Ascending aorta (tissue), 2 donors: ENCODE data around the gene GNAQ. TPM values are rescaled to one million over a fixed set of nuclear protein-coding genes. Genes with fewer than 3 reads are reported as not detected.

Source experiments
- DNase-seq, 2 donors: peaks; one replicate each; pipeline ENCODE4 v3.0.0-alpha.2; 2019; ENCODE audit warnings: low spot score in 2 of 2
- H3K27ac ChIP-seq, 2 donors: fragments of 200-600 bp; sonication (generic); one replicate each; pipeline ENCODE4 v1.5.1; 2016 to 2017; ENCODE audit warnings: mild to moderate bottlenecking in 1 of 2
- H3K27me3 ChIP-seq: fragments of 200-600 bp; sonication (generic); one replicate; pipeline ENCODE4 v1.5.1; 2017
- H3K36me3 ChIP-seq, 2 donors: fragments of 200-600 bp; sonication (generic); one replicate each; pipeline ENCODE4 v1.5.1; 2016
- H3K4me1 ChIP-seq, 2 donors: fragments of 200-600 bp; sonication (generic); one replicate each; pipeline ENCODE4 v1.5.1; 2016 to 2017; ENCODE audit warnings: mild to moderate bottlenecking in 1 of 2
- H3K4me3 ChIP-seq, 2 donors: fragments of 200-600 bp; sonication (generic); one replicate each; pipeline ENCODE4 v1.5.1; 2016 to 2017; ENCODE audit warnings: mild to moderate bottlenecking in 1 of 2
- H3K9me3 ChIP-seq, 2 donors: fragments of 200-600 bp; sonication (generic); one replicate each; pipeline ENCODE4 v1.5.1; 2016
- intact Hi-C: fragments of 100-400 bp; cut with DNase I; formaldehyde crosslinking; loops from one replicate; pipeline ENCODE4 v1.15.1; 2023
- total RNA-seq: library from RNA; depleted of rRNA; stranded (reverse); fragments of >200 nt; gene quantifications from one replicate; pipeline ENCODE4 v1.1.0, GENCODE V29; 2016
- TF ChIP-seq, protein P1 (sequence below), 3 experiments: fragments of 200-600 bp in 2 of 3; fragments of 450-650 bp in 1 of 3; sonication (generic) in 2 of 3; IDR thresholded peaks; one replicate each; pipeline ENCODE4 v1.5.1; 2016 to 2019; ENCODE audit warnings: antibody characterized with exemption in 3 of 3, mild to moderate bottlenecking in 1 of 3, moderate library complexity in 1 of 3

Gene GNAQ
- total RNA-seq, 1 donor from 2014 or later: 29.2 TPM

DNA sequence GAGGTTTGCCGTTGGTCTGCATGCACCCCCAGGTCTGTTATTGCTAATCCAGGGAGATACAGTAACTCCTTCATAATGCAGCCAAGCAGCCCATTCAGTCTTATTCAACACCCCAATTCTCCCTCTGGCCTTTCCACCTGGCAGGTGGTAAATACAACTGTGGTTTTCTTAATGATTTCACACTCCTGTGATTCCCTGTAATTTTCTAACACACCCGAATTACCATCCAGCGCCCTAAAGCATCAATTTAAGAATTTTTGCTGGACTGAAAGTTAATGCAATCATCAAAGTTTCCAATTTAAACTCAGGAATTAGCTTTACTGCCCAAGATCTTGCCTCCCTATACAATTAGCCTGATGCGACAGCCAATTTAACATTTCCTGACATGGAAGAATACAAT is 62.5 kb downstream of the GNAQ start:
- no peaks in the 10 kb centered on the region for H3K36me3 ChIP-seq
- H3K4me1 ChIP-seq: no peaks in the 10 kb centered on the region
- TF ChIP-seq, protein P1, sequence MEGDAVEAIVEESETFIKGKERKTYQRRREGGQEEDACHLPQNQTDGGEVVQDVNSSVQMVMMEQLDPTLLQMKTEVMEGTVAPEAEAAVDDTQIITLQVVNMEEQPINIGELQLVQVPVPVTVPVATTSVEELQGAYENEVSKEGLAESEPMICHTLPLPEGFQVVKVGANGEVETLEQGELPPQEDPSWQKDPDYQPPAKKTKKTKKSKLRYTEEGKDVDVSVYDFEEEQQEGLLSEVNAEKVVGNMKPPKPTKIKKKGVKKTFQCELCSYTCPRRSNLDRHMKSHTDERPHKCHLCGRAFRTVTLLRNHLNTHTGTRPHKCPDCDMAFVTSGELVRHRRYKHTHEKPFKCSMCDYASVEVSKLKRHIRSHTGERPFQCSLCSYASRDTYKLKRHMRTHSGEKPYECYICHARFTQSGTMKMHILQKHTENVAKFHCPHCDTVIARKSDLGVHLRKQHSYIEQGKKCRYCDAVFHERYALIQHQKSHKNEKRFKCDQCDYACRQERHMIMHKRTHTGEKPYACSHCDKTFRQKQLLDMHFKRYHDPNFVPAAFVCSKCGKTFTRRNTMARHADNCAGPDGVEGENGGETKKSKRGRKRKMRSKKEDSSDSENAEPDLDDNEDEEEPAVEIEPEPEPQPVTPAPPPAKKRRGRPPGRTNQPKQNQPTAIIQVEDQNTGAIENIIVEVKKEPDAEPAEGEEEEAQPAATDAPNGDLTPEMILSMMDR (IDR thresholded peaks at IDR 0.05): no peak
- no peak overlapping the region for H3K27ac ChIP-seq
- no peak for DNase-seq
- intact Hi-C loops: no loop called here
- no peaks in the 10 kb centered on the region for H3K27me3 ChIP-seq
- no peak overlapping the region for H3K4me3 ChIP-seq
- H3K9me3 ChIP-seq: no peaks in the 10 kb centered on the region

DNA sequence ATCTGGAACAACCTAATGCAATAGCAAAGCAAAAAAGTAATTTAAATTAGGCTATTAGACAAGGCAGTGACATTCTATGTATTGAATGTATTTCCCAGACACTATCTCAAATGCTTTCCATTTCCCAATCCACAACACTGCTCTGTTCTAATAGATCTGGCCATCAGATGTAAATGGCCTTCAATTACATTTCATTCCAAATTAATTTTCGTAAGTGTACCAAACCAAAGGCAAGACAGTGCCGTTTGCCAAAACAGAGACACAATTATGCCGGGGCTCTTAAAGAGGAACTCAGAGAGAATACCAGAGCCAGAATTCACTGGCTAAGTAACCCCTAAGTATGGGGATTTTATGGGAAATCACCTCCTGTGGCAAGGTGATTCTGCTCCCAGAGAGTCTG is 63.1 kb downstream of the GNAQ start:
- no peak for DNase-seq
- no peaks in the 10 kb centered on the region for H3K36me3 ChIP-seq
- TF ChIP-seq, protein P1 (IDR thresholded peaks at IDR 0.05): no peak
- no peak overlapping the region for H3K4me3 ChIP-seq
- no peak overlapping the region for H3K27ac ChIP-seq
- H3K4me1 ChIP-seq: no peaks in the 10 kb centered on the region
- H3K27me3 ChIP-seq: no peaks in the 10 kb centered on the region
- intact Hi-C loops: no loop called here
- H3K9me3 ChIP-seq: no peaks in the 10 kb centered on the region

DNA sequence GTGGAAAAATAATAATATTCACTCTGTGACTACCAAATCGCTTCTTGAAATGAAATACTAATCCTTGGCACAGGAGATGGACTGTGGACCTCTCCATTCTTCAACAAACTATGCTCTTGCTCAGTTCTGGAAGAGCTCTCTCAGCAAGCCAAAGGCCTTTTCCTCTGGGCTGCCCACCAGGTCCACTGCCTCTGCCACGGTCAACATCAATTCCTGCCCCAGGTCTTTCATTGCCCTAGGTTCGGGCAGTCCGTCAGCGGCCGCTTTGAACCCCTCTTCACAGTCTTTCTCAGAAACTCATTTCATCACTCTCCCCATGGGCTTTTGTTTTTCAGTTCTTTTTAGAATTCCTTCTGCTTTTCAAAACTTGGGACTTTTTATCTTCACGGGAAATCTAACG is 64.9 kb downstream of the GNAQ start:
- DNase-seq: no peak
- H3K27ac ChIP-seq: peak overlapping the region in 1 of 2 donors; percentile 63
- intact Hi-C loops: no loop called here
- no peaks in the 10 kb centered on the region for H3K9me3 ChIP-seq
- H3K36me3 ChIP-seq: no peaks in the 10 kb centered on the region
- peaks cover 0 to 6% of the 10 kb centered on the region in 2 donors for H3K4me1 ChIP-seq
- no peaks in the 10 kb centered on the region for H3K27me3 ChIP-seq
- TF ChIP-seq, protein P1 (IDR thresholded peaks at IDR 0.05): no peak
- H3K4me3 ChIP-seq: no peak overlapping the region

DNA sequence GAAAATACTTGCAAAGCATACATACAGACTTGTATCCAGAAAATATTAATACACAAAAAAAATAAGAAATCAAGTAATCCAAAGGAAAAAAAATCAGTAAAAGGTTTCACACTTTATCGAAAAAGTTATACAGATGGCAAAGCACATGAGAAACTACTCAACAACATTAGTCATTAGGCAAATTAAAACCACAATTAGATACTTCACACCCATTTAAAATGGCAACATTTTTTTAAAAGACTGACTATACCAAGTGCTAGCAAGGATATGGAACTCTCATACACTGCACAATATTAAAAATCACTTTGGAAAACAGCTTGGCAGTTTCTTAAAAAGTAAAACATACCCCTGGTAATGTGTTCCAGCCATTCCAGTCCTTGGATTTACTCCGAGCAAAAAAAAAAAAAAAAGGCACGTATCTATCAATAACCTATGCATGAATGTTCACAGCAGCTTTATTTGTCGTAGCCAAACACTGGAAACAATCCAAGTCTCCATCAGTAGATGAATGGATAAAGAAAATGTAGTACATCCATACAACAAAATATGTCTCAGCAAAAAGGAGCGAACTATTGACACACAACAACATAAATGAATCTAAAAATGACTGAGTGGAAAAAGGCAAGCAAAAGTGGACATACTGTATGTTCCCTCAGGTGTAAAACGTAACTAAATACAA is 66.0 kb downstream of the GNAQ start:
- no peaks in the 10 kb centered on the region for H3K9me3 ChIP-seq
- H3K27me3 ChIP-seq: no peaks in the 10 kb centered on the region
- no peak for DNase-seq
- H3K27ac ChIP-seq: no peak overlapping the region
- intact Hi-C loops: no loop called here
- no peak overlapping the region for H3K4me3 ChIP-seq
- peaks cover 0 to 16% of the 10 kb centered on the region in 2 donors for H3K4me1 ChIP-seq
- TF ChIP-seq, protein P1 (IDR thresholded peaks at IDR 0.05): no peak
- H3K36me3 ChIP-seq: no peaks in the 10 kb centered on the region

DNA sequence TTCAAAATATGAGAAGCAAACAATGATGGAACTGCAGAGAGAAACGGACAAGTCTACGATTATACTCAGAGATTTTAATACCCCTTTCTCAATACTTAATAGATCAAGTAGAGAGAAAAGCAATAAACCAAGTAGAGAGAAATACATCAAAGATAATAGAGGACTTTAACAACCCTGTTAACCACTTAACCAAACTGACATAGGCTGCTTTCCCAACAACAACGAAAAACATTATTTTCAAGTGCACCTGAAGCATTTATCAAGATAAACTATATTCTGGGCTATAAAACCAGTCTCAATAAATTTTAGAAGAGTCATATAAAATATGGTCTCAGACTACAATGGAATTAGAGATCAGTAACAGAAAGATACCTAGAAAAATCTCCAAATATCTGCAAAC is 67.4 kb downstream of the GNAQ start:
- intact Hi-C loops: no loop called here
- H3K4me1 ChIP-seq: peaks cover 5 to 26% of the 10 kb centered on the region in 2 donors
- H3K4me3 ChIP-seq: no peak overlapping the region
- H3K27ac ChIP-seq: no peak overlapping the region
- H3K36me3 ChIP-seq: no peaks in the 10 kb centered on the region
- TF ChIP-seq, protein P1 (IDR thresholded peaks at IDR 0.05): no peak
- H3K27me3 ChIP-seq: no peaks in the 10 kb centered on the region
- DNase-seq: no peak
- H3K9me3 ChIP-seq: no peaks in the 10 kb centered on the region
